ENCODE results near the gene ZNRF1. TPM values are rescaled to one million over a fixed set of nuclear protein-coding genes. Genes with fewer than 3 reads are reported as not detected.

The ZNRF1 gene
- total RNA-seq, 1 experiment from 2014 or later = 55.1 TPM

DNA sequence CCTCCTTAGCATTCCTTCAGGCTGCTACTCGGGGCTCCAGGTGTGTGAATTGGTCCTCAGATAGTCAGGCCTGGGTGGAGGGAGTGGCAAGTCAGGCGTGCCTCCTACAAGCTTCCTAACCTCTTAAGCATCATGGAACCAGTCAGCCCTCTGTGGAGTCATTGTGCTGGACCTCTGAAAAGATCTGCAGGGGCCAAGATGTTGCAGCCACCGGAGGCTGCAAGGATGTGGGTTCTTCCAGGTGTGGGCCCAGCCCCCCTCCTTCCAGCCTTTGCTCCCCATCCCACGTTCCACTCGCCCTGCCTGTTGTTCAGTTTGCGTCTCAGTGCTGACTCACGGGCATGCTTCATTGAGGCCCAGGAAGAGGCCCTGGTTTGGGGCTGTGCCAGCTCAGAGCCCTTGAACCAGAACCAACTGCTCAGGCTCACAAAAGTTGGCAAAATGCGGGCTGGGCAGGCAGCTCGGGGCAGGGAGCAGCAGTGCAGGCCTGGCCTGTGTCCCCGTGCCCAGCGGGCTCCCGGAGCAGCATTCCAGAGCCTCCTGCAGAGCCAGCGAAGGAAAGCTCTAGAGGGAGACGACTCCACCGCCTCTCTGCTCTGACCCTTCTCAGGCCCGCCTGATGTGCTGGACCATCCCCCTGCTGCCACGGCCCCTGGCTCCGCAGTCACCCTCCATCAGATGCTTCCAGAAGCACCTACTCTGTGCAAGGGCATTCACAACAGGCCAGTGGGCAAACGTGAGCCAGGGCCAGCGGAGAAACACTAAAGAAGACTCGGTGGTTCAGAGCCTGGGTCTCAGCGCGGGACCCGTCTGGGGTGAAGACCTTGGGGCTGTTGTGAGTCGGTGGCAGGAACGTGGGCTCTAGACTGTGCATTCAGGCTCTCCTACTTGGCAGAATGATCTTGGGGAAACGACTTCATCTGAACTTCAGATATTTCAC lies 110.2 kb downstream of the ZNRF1 start:
- ChIA-PET POLR2A (ENCODE audit: low non-redundant PET) (interaction anchor here (0.5 kb wide), 1 partner anchor 10 kb away, joined by 3 read pairs; no protein-coding TSS in a partner anchor), CTCF (interaction anchor here (0.7 to 2.1 kb wide), 2 partner anchors 10 to 65 kb away, joined by 3 to 5 read pairs; no protein-coding TSS in a partner anchor)
- no TSS peak for BruUV-seq (replicated peaks)
- no peaks in the 10 kb centered on the region for H3K27me3 ChIP-seq (replicated peaks; ENCODE audit: insufficient read depth, low read depth, low read length, poor library complexity)
- H3K4me1 ChIP-seq (ENCODE audit: insufficient read depth, low read length, poor library complexity, severe bottlenecking) = peaks cover 61% of the 10 kb centered on the region
- H3K9me3 ChIP-seq (ENCODE audit: low read depth, low read length, poor library complexity, severe bottlenecking) = no peaks in the 10 kb centered on the region
- peak; percentile 77 for DNase-seq (ENCODE audit: low spot score)
- peak overlapping the region; percentile 76 for H3K27ac ChIP-seq (ENCODE audit: low read depth, low read length, poor library complexity, severe bottlenecking)
- TF ChIP-seq, protein P1, sequence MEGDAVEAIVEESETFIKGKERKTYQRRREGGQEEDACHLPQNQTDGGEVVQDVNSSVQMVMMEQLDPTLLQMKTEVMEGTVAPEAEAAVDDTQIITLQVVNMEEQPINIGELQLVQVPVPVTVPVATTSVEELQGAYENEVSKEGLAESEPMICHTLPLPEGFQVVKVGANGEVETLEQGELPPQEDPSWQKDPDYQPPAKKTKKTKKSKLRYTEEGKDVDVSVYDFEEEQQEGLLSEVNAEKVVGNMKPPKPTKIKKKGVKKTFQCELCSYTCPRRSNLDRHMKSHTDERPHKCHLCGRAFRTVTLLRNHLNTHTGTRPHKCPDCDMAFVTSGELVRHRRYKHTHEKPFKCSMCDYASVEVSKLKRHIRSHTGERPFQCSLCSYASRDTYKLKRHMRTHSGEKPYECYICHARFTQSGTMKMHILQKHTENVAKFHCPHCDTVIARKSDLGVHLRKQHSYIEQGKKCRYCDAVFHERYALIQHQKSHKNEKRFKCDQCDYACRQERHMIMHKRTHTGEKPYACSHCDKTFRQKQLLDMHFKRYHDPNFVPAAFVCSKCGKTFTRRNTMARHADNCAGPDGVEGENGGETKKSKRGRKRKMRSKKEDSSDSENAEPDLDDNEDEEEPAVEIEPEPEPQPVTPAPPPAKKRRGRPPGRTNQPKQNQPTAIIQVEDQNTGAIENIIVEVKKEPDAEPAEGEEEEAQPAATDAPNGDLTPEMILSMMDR (conservative IDR thresholded peaks at IDR 0.05; ENCODE audit: low read depth, low read length) = no peak
- TF ChIP-seq EZH2 (IDR thresholded peaks at IDR 0.05; ENCODE audit: borderline replicate concordance, low read depth, low read length, poor library complexity, severe bottlenecking) = no peak
- no peaks in the 10 kb centered on the region for H3K36me3 ChIP-seq (ENCODE audit: insufficient read depth, low read length, poor library complexity, severe bottlenecking)
- no peak overlapping the region for H3K4me3 ChIP-seq (ENCODE audit: low read depth, low read length, poor library complexity, severe bottlenecking)
- intact Hi-C loops (cut with micrococcal nuclease; ENCODE audit: unreplicated experiment) = no loop called here

DNA sequence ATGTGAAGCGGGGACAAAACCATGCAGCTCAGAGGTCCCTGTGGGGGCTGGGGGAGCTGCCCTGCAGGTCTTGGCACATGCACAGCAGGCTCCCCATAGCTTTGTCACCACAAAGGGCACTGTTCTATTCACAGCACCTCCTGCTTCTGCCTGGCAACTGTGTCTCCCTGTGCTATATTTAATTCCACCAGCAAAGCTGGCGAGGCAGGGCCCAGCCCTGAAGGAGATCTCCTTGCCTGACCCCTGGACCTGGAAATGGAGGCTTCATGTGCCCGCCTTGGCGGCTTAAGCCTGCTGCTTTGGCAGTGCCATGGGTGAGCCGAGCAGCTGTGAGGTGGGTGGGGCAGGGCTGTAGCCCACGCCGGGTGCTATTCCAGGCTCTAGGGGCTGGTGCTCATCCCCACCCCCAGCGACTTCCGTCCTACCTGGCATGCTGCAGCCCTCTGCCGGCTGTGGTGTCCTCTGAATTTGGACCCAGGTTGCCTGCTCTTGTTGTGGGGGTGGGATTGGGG lies 111.0 kb downstream of the ZNRF1 start:
- POLR2A ChIA-PET (ENCODE audit: low non-redundant PET) = no interaction called here

More for the DNA sequence above, 111.0 kb downstream of the ZNRF1 start:
- Histone ChIP-seq H3K27me3 (replicated peaks; ENCODE audit: insufficient read depth, low read depth, low read length, poor library complexity) (no peaks in the 10 kb centered on the region), H3K4me1 (ENCODE audit: insufficient read depth, low read length, poor library complexity, severe bottlenecking) (peaks cover 57% of the 10 kb centered on the region), H3K4me3 (ENCODE audit: low read depth, low read length, poor library complexity, severe bottlenecking) (no peak overlapping the region), H3K27ac (ENCODE audit: low read depth, low read length, poor library complexity, severe bottlenecking) (peak overlapping the region; percentile 76), H3K9me3 (ENCODE audit: low read depth, low read length, poor library complexity, severe bottlenecking) (no peaks in the 10 kb centered on the region), H3K36me3 (ENCODE audit: insufficient read depth, low read length, poor library complexity, severe bottlenecking) (no peaks in the 10 kb centered on the region)
- DNase-seq (ENCODE audit: low spot score) = no peak
- CTCF ChIA-PET = interaction anchor here (2.1 kb wide), 1 partner anchor 11 kb away, joined by 5 read pairs; no protein-coding TSS in a partner anchor
- TF ChIP-seq, protein P1 (conservative IDR thresholded peaks at IDR 0.05; ENCODE audit: low read depth, low read length) = no peak
- TF ChIP-seq EZH2 (IDR thresholded peaks at IDR 0.05; ENCODE audit: borderline replicate concordance, low read depth, low read length, poor library complexity, severe bottlenecking) = no peak
- intact Hi-C loops (cut with micrococcal nuclease; ENCODE audit: unreplicated experiment) = loop anchor here (2.0 to 10.0 kb wide), 3 partner anchors 245 to 401 kb away; no protein-coding TSS in a partner anchor
- no TSS peak for BruUV-seq (replicated peaks)
